Measurements from ENCODE around the gene KRT82.

KRT82 gene

DNA sequence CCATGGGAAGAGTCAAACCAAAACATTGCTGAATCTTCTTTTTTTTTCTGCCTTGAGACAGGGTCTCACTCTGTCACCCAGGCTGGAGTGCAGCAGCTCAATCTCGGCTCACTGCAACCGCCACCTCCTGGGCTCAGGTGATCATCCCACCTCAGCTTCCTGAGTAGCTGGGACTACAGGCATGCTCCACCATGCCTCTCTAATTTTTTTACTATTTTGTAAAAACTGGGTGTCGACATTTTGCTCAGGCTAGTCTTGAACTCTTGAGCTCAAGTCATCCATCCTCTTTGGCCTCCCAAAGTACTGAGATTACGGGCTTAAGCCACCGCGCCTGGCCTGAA lies 29.5 kb upstream of the KRT82 start:
- DNase-seq (ENCODE audit: low read depth): no peak

- DNase-seq (ENCODE audit: low read depth): no peak
These were observed 28.8 kb upstream of the KRT82 start for GRCh38 chr12:52434760-52435530.

DNA sequence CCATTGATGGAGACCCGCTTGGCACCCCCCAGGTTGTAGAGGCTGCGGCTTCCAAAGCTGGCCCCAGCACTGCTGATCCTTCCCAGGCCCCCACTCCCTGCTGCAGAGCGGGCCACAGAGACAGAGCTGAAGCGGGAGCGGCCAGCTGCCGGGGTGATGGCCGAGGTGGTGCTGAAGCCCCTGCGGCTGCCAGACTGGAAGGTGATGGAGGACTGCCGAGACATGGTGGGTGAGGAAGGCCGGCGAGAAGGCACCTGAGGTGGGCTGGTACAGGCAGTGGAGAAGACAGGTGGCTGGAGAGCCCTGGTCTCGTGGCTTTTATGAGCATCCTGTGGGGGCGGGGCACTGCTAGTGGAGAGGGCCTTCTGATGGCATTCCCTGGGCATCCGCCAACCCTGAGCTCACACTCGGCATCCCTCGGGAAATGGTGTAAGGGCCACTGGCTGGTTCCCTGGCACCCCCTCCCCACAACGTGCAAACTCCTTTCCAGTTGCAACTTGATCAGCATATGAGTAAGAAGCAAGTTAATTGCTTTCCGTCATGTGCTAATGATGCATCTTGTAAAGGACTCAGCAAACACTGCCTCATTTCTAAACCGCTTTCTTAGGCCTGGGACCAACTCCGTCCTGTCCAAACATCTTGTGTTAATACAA lies 28.1 kb upstream of the KRT82 start, which contains the start of gene KRT75:
Gene KRT75, minus strand, starts transcription at position 291 of the 653 bp plus-strand sequence. Its CDS starts 67 bp downstream, at position 224.
- DNase-seq (ENCODE audit: low read depth): no peak

GRCh38 chr12:52433501-52434080 lies 27.5 kb upstream of the KRT82 start:
- DNase-seq (ENCODE audit: low read depth): no peak

- no peak for DNase-seq (ENCODE audit: low read depth)
These were observed 26.5 kb upstream of the KRT82 start for GRCh38 chr12:52432559-52433207.

DNA sequence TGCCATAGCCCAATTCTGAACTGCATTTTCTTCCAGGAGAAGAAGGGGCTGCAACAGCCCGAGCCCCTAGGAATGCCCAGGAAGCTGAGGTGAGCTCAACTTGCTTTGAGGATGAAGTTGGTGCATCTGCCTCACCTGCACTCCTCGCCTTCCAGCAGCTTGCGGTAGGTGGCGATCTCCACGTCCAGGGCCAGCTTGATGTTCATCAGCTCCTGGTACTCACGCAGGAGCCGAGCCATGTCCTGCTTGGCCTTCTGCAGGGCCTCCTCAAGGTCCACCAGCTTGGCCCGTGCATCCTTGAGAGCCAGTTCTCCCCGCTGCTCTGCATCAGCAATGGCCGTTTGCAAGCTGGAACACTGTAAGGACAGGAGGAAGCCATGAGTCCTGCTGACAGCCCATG lies 22.0 kb upstream of the KRT82 start:
- no peak for DNase-seq (ENCODE audit: low read depth)

- DNase-seq (ENCODE audit: low read depth): no peak
These were observed 20.9 kb upstream of the KRT82 start for GRCh38 chr12:52427083-52427482.

DNA sequence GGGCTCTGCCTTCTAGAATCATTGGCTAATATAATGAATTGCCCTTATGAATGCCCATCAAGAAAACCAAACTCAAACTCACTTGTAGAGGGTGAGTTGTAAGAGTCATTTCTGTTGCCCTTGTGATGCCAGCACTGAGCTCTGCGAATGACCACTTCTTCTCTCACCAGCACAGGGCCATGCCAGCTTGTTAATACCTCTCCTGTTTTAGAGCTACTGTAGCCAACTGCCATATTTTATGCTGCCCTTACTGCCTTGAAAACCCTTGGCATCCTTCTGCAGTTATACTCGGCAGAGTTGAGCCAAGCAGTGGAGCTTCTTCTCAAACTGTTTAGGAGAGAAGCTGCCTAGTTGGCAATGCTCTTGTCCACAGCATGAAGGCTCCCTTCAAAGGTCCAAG lies 19.9 kb upstream of the KRT82 start:
- DNase-seq (ENCODE audit: low read depth): no peak

GRCh38 chr12:52425466-52425865 lies 19.3 kb upstream of the KRT82 start:
- DNase-seq (ENCODE audit: low read depth): no peak

DNA sequence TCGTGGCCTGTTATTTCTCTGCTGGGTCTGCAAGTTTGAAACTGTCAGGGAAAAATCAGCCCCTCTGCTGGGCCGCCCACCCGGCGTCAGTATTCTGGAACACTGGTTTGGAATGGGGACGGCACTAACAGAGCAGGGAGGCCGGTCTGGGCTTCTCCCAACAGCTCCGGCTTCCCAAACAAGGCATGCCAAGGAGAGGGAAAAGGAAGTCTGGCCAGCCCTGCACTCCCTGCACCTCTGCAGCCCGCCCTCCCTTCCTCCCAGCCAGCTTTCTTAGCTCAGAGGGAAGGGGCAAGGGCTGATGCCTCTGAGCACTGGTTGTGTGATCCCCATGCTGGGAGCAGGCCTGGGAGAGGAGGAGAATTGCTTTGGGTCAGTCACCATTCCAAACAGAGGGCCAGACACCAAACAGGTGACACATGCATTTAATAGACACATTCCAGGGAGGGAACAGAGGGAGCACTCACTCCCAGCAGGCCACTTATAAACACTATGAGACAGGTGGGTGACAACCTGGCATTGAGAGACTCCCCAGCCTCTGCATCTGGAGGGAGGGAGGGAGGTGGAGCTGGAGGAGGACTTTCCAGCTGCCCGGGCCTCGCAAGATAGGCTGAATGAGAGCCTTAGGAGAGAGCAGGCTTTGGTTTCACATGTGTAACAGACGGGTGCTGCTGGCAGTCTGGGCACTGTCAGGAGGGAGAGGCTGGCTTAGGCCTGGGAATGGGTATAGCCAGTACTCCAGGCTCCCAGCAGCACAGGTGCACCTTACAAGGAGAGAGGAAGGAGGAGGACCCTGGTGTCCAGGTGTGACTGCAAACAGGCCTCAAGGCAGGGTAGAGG lies 17.7 kb upstream of the KRT82 start:
- no peak for DNase-seq (ENCODE audit: low read depth)

- no peak for DNase-seq (ENCODE audit: low read depth)
These were observed 16.9 kb upstream of the KRT82 start for GRCh38 chr12:52423035-52423434.

- no peak for DNase-seq (ENCODE audit: low read depth)
These were observed 13.5 kb upstream of the KRT82 start for GRCh38 chr12:52419656-52420055.

DNA sequence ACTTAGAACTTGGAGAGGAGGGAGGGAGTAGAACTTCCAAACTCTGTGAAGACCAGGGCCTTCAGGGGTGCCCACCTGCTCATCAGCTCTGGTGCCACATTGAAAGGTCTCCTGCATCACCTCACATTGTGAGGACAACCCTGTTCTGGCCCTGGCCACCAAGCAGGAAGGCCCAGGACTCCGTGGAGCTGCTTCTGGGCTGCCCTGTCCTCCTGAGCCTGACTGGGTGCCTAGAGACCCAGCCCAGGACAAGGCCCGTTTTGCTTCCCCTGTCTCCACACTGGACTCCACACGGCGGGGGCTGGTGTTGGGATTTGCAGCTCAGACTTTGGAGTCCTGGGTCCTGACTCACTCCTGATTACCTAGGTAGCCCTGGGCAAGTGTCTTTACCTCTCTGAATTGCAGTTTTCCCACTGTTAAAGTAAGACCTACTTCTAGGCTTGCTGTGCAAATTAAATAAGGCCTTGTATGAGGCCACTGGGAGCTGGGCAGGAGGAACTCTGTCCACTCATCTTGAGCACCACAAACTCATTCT lies 12.5 kb upstream of the KRT82 start:
- DNase-seq (ENCODE audit: low read depth): no peak

- DNase-seq (ENCODE audit: low read depth): no peak
These were observed 11.6 kb upstream of the KRT82 start for GRCh38 chr12:52417740-52418139.

GRCh38 chr12:52416795-52417194 lies 10.7 kb upstream of the KRT82 start:
- no peak for DNase-seq (ENCODE audit: low read depth)

DNA sequence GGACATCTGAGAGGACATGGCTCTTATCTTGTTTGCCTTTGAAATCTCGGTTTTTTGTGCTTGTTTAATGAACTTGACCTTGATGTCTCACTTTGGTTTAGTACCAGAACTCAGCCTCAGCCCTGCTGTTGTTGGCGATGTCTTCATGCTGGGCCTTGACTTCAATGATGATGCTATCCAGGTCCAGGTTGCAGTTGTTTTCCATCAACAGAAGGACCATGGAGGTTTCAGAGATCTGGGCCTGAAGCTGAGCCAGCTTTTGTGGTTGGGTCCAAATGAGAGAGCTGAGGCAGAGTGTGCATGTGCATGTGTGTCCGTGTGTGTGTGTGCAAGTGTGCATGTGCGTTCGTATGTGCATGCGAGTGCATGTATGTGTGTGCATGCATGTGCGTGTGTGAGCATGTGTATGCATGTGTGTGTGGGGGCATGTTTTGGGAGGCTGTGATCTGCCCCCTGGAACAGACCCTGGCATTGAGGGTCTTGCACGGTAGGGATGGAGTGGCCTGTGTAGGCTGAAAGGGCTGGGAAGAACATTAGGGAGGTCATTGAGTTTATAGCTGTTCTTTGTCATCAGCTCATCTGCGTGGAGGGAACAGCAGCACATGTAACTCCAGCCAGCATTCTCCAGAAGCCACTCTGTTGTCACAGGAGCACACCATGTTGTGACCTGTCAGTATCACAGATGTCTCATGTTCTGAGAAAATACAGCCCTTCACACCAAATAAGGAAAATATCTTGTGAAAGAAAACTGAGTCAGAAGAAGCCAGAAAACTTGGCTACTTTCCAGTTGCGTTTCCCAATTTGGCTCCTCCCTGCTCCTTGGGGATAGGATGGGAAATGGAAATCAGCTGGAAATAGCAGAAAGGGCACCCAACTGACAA lies 10.0 kb upstream of the KRT82 start:
- no peak for DNase-seq (ENCODE audit: low read depth)

DNA sequence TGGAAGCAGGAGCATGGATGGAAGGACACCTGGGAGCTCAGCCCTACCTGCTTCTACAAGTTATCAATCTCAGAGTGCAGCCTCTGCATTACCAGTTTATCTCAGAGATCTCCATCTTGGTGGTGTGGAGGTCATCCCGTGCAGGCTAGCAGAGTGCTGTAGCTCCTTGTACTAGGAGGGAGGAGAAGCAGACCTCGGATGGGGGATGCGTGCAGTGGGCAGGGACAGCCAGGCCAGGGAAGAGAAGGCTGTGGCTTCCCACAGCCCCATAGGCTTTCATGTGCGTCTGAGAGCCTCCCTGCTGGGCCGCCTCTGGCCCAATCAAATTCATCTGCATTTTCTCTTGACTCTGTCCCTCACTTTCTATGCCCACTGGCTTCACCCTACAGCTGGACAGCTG lies 8.8 kb upstream of the KRT82 start:
- DNase-seq (ENCODE audit: low read depth): no peak

DNA sequence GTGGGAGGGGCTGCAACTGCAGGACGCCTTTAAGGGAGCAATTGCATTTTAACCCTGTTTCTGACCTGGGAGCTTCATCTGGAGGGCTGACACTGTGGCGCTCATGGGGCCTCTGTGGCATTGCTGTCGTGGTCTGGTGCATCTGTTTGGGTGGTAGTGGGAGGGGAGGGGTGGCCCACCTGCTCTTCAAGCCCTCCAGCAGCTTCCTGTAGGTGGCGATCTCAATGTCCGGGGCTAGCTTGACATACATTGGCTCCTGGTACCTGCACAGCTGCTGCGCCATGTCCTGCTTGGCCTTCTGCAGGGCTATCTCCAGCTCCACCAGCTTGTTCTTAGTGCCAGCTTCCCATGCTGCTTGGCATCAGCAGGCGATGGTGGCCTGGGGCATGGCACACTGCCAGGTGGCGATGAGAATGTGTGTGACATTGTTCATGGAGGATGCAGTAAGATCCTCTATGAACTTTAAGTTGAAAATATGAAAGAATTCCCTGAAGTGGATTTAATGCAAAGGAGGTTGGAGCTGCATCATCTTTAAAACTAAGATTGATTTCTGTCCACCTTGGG lies 7.7 kb upstream of the KRT82 start:
- no peak for DNase-seq (ENCODE audit: low read depth)

DNA sequence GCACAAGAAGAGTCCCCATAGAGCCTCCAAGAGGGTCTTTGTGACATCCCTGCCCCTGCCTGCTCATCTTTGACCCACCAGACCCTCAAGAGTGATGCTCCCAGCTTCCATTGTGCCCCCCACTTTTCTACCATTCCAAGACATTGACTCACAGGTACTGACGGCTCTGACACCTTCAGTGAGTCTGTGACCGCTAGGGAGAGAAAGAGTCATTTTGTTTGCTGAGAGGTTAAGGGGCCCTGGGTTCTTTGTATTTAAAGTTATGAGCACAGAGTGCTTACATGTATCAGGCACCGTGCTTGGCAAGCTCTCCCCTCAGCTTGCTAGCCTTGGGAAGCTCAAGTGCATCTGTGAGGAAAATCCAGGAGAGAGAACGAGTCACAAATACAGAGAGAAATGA lies 7.1 kb upstream of the KRT82 start:
- no peak for DNase-seq (ENCODE audit: low read depth)

- no peak for DNase-seq (ENCODE audit: low read depth)
These were observed 5.7 kb upstream of the KRT82 start for GRCh38 chr12:52411815-52412214.
